Lower lobe of right lung (tissue), 2 donors: ENCODE measurements around the gene ANKS3. TPM values are rescaled to one million over a fixed set of nuclear protein-coding genes. Genes with fewer than 3 reads are reported as not detected.

Experiments used
- ATAC-seq, 2 donors: fragments of 200-7000 bp; cut with Tn5 transposase; one replicate each; pipeline ENCODE4 v1.9.1; 2020 to 2022; ENCODE audit warnings: mild to moderate bottlenecking in 2 of 2, moderate library complexity in 2 of 2
- DNase-seq: peaks from one replicate; pipeline ENCODE4 v3.0.0-alpha.2; 2020
- H3K27ac ChIP-seq: fragments of 200-600 bp; one replicate; pipeline ENCODE4 v1.8.0; 2022
- H3K27me3 ChIP-seq: fragments of 200-600 bp; one replicate; pipeline ENCODE4 v1.8.0; 2022; ENCODE audit warnings: low read depth
- H3K36me3 ChIP-seq: fragments of 200-600 bp; one replicate; pipeline ENCODE4 v1.8.0; 2022; ENCODE audit warnings: mild to moderate bottlenecking
- H3K4me1 ChIP-seq: fragments of 200-600 bp; one replicate; pipeline ENCODE4 v1.8.0; 2022
- H3K4me3 ChIP-seq: fragments of 200-600 bp; one replicate; pipeline ENCODE4 v1.8.0; 2022; ENCODE audit warnings: mild to moderate bottlenecking
- H3K9me3 ChIP-seq: fragments of 200-600 bp; one replicate; pipeline ENCODE4 v1.8.0; 2022
- CTCF ChIP-seq: fragments of 200-600 bp; IDR thresholded peaks from one replicate; pipeline ENCODE4 v1.8.0; 2022; ENCODE audit warnings: antibody characterized with exemption, mild to moderate bottlenecking
- intact Hi-C: fragments of 100-400 bp; cut with DNase I; formaldehyde crosslinking; loops from one replicate; pipeline ENCODE4 v1.11.0; 2022
- total RNA-seq: library from RNA; stranded (reverse); fragmentation: NEBNext Ultra II Directional; extraction: Animal tissue kit (Norgen Biotek cat#: 25700); gene quantifications from one replicate; pipeline ENCODE4 v1.2.1, GENCODE V29; 2021
- donor health status: DM: no; HTN: yes; CAD: no; lungs with severe emphysema.

ANKS3 gene
- total RNA-seq, 1 donor from 2014 or later, result 20.6 TPM

GRCh38 chr16:4675864-4676786, 57.9 kb downstream of the ANKS3 start:
- TF ChIP-seq CTCF, result no peak
- Histone ChIP-seq H3K27ac (peak overlapping the region; percentile 8), H3K4me3 (no peak overlapping the region), H3K4me1 (peaks cover 35% of the 10 kb centered on the region), H3K36me3 (peaks cover 78% of the 10 kb centered on the region), H3K9me3 (no peaks in the 10 kb centered on the region), H3K27me3 (no peaks in the 10 kb centered on the region)
- no peak for DNase-seq
- no peak for ATAC-seq
- intact Hi-C loops, result no loop called here

- no peak for DNase-seq
- TF ChIP-seq CTCF, result no peak
- Histone ChIP-seq H3K4me1 (peaks cover 30% of the 10 kb centered on the region), H3K27ac (no peak overlapping the region), H3K36me3 (peaks cover 79% of the 10 kb centered on the region), H3K27me3 (no peaks in the 10 kb centered on the region), H3K9me3 (no peaks in the 10 kb centered on the region), H3K4me3 (no peak overlapping the region)
- ATAC-seq, result no peak
- intact Hi-C loops, result no loop called here
Measured at GRCh38 chr16:4674926-4675530, 59.0 kb downstream of the ANKS3 start.

DNA sequence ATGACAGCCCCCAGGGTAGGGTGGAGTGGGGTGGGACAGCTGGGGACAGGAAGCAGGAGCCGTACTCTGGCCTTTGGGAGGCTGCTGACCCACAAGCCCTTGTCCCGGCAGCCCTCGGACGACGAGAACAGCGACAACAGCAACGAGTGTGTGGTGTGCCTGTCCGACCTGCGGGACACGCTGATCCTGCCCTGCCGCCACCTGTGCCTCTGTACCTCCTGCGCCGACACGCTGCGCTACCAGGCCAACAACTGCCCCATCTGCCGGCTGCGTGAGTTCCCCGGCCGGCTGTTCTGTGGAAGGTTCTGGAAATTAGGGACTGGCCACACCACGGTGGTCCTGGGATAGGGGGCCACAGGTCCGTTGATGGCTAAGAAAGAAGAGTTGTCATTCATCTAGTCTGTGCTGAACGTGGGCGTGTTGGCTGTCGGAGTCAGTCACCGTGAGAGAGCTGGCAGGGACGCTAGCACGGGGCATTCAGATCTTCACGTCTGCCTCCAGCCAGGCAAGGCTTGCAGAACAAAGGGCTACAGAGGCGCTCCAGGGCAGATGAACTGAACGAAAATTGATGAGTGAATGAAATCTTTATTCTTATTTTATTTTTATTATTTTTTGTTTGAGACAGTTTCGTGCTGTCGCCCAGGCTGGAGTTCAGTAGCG, 60.6 kb downstream of the ANKS3 start:
- Histone ChIP-seq H3K27ac (no peak overlapping the region), H3K4me3 (no peak overlapping the region), H3K4me1 (peaks cover 20% of the 10 kb centered on the region), H3K9me3 (no peaks in the 10 kb centered on the region), H3K36me3 (peaks cover 87% of the 10 kb centered on the region), H3K27me3 (no peaks in the 10 kb centered on the region)
- ATAC-seq (no peak), DNase-seq (no peak)
- TF ChIP-seq CTCF, result no peak
- intact Hi-C loops, result no loop called here

DNA sequence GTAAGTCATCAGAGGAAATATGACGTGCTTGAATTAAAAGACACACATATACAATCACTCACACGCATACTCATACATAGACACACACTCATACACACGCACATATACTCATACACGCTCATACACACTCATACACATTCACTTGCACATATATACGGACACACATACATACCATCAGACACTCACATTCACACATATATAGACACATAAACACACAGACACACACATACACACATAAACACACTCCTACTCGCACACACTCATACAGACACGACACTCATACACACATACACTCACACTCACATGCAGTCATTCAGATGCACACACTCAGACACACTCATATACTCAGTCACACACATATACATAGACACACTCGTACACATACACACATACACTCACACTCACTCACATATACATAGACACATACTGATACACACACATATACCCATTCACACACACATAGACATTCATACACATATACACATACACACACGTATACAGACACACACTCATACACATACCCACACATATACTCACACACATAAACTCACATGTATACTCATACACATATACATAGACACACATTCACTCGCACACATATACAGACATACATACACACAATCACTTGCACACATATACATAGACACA, 65.6 kb downstream of the ANKS3 start:
- no peak for ATAC-seq
- TF ChIP-seq CTCF, result no peak
- H3K36me3 ChIP-seq, result peaks cover 96% of the 10 kb centered on the region

More for the DNA sequence above, 65.6 kb downstream of the ANKS3 start:
- DNase-seq, result no peak
- peaks cover 36% of the 10 kb centered on the region for H3K4me1 ChIP-seq
- H3K9me3 ChIP-seq, result no peaks in the 10 kb centered on the region
- H3K27ac ChIP-seq, result no peak overlapping the region
- no peaks in the 10 kb centered on the region for H3K27me3 ChIP-seq
- H3K4me3 ChIP-seq, result no peak overlapping the region
- intact Hi-C loops, result no loop called here
